SIG-M5 treated with dmso at 0.1 percent for 504 hours (cell line): ENCODE measurements around the gene HTRA3.

Experiments
- DNase-seq: peaks from one replicate; lab custom pipeline; 2025; ENCODE audit not compliant: unreplicated experiment; lab: John Stamatoyannopoulos, UW

HTRA3 gene

DNA sequence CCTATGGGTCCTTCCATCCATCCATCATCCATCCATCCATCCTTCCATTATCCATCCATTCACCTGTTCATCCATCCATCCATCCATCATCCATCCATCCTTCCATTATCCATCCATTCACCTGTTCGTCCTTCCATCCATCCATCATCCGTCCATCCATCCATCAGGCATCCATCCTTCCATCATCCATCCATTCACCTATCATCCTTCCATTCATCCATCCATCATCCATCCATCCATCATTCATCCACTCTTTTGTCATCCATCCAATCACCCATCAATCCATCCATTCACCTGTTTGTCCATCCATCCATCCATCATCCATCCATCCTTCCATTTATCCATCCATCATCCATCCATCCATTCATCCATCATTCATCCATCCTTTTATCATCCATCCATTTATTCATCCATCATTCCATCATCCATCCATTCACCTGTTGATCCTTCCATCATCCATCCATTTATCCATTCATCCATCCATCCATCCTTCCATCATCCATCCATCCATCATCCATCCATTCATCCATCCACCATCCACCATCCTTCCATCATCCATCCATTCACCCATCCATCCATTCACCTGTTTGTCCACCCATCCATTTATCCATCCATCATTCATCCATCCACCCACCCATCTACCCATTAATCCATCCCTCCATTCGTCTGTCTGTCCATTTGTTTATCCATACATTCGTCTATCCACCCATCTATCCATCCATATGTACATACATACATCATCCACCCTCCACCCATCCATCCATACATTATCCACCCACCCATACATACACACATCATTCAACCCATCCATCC is 35.7 kb upstream of the HTRA3 start:
- DNase-seq, result no peak

GRCh38 chr4:8234715-8235114 is 34.8 kb upstream of the HTRA3 start:
- DNase-seq, result no peak

- DNase-seq, result no peak
Observed at GRCh38 chr4:8235224-8235623, 34.3 kb upstream of the HTRA3 start.

DNA sequence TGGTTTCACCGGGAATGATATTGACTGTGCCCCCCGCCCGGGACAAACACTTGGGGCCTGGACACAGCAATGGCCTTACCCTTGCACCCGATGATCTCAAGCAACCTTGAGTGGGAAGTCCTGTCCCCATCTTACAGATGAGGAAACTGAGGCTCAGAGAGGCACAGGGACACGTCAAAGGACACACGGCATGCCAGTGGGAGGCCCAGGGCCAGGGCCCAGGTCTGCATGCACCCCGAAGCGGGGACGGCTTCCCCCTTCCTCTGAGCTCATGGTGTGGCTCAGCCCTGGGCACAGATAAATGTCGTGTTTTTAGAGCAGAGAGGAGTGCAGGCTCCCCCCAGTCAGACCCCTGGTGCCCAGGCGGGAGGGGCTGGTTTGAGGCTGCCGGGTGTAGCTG is 33.9 kb upstream of the HTRA3 start:
- no peak for DNase-seq

DNA sequence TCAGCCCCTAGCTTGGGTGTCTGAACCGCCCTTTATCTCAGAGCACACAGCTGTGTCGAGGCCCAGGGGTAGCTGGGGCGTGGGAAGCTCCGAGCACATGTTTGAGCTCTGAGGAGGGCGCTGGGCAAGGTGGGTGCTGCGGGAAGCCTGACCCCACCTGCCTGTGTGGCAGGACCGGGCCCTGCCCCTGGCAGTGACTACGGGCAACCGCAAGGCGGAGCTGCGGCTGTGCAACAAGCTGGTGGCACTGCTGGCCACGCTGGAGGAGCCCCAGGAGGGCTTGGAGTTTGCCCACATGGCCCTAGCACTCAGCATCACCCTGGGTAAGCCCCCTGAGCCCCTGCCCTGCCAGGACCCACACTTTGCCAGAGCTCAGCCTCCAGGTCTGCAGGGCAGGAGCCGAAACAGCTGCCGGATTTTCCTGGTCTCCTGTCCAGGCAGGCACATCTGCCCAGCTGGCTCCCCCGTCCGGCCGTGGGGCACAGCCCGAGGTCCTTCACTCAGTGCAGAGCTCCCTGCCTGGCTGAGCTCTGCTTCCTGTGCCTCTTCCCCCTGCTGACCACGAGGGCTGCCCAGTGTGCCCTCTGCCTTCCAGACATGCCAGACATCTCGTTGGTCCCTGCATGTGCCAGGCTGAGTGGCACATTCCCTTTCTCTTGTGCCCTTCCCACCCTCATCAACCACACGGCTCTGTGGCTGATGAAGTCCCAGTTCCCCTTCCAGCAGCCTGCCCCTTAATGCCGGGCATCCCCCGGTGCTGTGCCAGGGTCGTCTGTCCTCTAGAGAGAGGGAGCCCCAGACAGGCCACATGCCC is 33.2 kb upstream of the HTRA3 start:
- no peak for DNase-seq

DNA sequence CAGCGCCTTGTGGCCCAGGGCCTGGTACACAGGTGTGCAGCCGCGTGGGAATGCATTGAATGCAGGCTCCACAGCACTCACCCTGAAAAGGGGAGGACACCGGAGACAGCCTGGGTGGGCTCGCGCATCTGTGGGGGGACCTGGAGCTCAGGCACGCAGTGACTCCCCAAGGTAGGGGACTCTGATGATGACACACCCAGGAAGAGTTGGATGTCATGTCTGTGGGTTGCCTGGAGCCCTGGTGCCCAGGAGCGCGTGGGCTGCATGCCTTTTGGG is 32.7 kb upstream of the HTRA3 start:
- DNase-seq, result no peak

DNA sequence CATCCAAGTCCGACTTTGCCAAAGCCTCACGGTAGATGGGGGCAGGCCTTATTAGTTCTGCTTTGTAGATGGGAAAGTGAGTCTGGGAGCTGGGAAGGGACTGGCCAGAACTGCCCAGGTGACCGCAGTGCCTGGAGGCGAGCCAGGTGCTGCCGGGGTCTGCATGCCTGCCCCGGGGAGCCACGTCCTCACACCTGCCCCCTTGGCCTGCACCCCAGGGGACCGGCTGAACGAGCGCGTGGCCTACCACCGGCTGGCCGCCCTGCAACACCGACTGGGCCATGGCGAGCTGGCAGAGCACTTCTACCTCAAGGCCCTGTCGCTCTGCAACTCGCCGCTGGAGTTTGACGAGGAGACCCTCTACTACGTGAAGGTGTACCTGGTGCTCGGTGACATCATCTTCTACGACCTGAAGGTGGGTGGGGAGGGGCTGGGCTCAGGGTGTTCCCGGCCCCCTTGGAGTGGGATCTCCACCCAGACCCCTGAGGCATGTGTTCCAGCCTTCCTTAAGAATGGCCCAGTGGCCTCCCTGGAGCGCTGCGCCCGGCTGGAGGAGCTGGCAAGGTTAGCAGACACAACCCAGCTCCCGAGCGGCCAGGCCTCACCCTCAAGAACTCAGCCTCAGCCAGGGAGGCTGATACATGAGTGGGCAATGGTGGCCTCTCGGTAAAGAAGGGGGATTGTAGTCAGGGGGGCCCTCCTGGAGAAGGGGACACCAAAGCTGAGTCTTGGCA is 32.1 kb upstream of the HTRA3 start:
- DNase-seq, result no peak

DNA sequence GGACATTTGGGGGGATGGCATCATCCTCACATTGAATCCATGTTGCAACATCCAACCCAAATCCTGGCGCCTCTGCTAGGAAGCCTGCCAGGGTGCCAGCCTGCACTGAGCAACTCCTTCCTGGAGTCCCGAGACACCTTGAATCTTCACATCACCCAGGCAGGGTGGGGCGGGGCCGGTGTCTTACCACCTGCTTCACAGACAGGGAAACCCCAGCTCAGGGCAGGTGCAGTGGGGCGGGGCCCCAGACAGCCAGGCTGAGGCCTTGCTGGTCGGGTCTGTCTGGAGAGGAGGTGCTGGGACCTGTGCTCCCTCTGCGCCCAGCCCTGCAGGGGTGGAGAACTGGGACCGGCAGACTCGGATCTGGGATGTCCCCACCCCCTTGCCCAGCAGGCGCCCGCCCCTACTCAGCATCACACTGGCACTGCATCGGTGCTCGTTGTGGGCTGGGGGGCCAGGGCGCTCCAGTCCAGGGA is 31.5 kb upstream of the HTRA3 start:
- no peak for DNase-seq

GRCh38 chr4:8238515-8239053 is 31.0 kb upstream of the HTRA3 start:
- DNase-seq, result no peak

DNA sequence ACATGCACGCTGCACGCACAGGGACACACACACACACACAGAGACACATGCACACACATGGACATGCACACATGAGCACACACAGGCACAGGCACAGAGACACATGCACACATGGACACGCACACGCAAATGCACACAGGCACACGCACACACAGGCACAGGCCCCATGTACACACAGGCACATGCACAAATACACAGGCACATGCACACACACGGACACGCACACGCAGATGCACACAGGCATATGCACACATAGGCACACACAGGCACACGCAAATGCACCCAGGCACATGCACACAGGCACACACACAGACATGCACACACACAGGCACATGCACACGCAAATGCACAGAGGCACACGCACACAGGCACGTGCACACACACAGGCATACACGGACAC is 30.3 kb upstream of the HTRA3 start:
- DNase-seq, result no peak

DNA sequence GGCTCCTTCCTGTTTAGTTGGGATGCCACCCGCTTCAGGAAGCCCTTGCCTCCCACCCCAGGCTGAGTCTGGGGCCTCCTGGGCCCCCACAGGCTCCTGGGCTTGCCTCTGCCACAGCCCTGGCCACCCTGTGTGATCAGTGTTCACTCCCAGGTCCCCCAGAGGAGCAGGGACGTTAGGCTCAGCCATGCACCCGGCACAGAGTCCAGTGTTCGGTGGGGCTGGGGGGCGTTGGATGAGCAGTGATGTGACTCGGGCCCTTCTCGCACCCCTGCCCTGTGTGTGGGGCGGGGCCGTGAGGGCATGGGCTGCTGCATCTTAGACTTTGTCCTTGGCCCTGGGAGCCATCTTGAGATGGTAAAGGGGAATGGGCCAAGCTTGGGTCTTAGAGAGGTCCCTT is 29.9 kb upstream of the HTRA3 start:
- no peak for DNase-seq

DNA sequence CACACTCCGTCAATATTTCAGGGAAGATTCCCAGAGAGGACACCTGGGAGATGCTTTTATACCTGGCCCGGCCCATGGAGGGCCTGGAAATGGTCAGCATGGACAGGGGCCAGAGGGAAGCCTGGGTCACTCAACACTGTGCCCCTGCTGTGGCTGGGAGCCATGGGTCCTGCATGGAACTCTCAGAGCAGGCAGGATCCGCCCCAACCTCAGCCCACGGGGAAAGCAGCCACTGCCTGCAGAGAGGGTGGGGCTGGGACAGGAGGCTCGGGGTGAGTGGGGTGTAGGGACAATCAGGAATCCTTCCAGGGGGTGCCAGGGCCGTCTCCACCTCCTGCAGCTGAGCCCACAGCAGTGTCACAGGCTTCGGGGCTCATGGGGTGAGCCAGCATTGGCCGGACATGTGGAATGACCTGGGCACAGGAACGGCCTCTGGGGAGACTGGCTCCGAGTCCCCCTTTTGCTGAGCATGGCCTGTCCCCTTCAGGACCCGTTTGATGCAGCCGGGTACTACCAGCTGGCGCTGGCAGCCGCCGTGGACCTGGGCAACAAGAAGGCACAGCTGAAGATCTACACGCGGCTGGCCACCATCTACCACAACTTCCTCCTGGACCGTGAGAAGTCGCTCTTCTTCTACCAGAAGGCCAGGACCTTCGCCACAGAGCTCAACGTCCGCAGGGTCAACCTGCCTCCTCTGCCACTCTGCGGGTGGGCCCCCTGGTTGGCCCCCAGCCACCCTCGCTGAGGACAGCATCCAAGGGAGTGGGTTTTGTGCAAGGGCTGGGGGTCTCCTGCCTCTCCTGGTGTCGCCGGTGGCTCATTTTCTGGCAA is 29.1 kb upstream of the HTRA3 start:
- peak; percentile 21 for DNase-seq

DNA sequence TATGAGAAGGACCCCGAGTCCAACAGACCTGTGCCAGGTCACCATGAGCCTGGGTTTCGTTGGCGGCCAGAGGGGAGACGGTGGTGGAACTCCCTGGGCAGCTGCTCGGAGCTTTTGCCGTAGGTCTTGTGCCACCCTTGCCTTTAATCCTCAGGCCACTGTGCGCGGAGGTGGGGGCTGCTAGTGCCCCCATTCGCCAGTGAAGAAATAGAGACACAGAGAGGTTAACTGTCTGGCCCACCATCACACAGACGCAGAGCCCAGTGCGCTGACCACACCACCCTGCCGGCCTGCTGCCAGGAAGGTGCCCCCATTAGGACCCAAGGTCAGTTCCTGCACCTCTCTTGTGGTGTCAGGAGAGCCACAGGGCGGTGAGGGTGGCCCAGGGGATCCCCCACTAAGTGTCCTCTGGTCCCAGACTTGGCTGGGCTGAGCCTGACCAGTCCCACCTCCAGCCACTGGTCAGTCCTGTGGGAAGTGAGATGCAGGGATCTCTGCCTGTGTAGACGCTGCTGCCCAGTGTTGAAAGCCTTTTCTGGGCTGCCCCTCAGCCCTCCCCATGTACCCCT is 28.3 kb upstream of the HTRA3 start:
- DNase-seq, result no peak

DNA sequence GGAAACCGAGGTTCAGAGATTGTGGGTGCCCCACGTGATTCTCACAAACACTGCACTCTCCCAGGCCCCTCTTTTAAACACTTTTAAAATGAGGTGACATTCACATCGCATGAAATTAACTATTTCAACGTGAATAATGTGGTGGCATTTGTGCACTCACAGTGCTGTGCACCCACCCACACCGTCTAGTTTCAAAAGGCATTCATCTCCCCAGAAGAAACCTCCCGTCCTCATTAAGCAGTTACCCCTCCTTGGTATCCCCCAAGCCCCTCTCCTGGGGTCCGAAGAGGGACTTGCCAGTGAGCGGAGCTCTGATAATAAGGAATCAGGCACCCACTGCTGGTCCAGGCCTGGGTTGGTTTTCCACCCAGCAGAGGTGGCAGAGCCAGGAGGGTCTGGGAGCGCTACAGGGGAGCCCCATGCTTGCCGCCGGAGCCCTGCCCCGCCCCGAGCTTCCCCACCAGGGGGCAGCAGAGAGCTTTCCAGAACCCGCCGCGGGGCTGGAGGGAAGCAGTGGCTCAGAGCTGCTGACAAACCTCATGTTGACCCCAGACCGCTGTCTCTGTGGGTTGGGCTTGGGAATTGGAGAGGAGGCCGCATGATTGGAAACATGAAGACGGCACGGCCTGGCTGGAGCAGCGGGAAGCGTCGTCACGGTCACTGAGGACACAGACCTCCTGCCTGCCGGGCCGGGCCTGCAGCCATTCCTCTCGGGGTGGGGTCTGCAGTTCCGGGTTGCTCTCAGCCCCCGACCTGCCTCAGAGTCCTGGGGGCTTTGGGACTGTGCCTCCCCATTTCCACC is 27.5 kb upstream of the HTRA3 start:
- DNase-seq, result peak; percentile 46

GRCh38 chr4:8242782-8243560 is 26.6 kb upstream of the HTRA3 start:
- no peak for DNase-seq

- DNase-seq, result no peak
Observed at GRCh38 chr4:8244001-8244757, 25.4 kb upstream of the HTRA3 start.

DNA sequence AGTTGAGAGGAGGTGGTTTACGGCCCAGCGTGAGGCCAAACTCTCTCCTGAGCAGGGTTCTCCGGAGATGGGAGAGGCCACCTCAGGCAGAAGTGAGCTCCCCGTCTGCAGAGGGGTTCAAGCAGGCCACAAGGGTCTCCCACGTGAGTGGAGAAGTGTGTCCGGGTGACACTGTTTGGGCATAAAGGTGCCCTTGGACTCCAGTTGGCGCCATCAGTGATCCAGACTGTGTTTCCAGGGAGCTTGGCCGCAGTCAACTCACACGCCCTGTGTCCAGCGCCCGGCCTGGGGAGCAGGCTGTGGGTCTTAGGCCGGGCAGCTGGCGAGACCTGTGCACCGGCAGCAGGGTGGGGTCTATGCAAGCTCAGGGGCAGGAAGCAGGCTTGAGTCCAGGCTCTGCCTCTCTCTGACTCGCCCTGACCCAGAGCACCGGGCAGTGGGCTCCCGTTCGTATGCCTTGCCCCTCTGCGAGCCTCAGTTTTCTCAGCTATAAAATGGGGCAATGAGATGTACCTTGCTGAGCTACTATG is 24.6 kb upstream of the HTRA3 start:
- DNase-seq, result no peak
